ENCODE data around the gene CHAT. TPM values are rescaled to one million over a fixed set of nuclear protein-coding genes. Genes with fewer than 3 reads are reported as not detected.

Gene CHAT
- not detected in 2 replicates for total RNA-seq (2014; rRNA removed)
- not detected for polyA plus RNA-seq (2012)

- DNase-seq (ENCODE audit: low read depth) = no peak
Measured at GRCh38 chr10:49613882-49614241, at the start of gene CHAT. Gene CHAT (plus strand): TSS chr10:49614037. CDS start chr10:49614190, 153 bp downstream.

- no peak for DNase-seq (ENCODE audit: low read depth)
Measured at GRCh38 chr10:49564461-49565009, 49.3 kb upstream of the CHAT start.

GRCh38 chr10:49567810-49568209 lies 46.0 kb upstream of the CHAT start:
- no peak for DNase-seq (ENCODE audit: low read depth)

DNA sequence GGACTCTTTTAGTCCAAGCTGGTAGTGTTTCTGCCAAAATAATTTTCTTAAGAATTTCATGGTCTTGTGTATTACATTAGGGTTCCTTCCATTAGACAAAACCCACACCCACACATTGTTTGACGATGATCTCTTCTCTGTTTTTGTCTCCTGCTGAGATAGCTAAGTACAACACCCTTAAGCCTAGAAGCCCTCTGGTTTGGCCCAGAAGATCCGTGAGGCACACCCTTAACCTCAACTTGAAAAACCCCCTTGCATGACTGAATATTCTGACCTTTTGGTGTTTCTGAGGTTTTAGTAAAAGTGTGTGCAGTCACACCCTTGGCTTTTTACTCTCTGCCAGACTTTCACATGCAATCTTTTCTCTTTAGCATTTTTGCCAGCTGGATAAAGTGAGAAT lies 45.6 kb upstream of the CHAT start:
- peak; percentile 43 for DNase-seq (ENCODE audit: low read depth)

- no peak for DNase-seq (ENCODE audit: low read depth)
Measured at GRCh38 chr10:49569031-49569631, 44.7 kb upstream of the CHAT start.

DNA sequence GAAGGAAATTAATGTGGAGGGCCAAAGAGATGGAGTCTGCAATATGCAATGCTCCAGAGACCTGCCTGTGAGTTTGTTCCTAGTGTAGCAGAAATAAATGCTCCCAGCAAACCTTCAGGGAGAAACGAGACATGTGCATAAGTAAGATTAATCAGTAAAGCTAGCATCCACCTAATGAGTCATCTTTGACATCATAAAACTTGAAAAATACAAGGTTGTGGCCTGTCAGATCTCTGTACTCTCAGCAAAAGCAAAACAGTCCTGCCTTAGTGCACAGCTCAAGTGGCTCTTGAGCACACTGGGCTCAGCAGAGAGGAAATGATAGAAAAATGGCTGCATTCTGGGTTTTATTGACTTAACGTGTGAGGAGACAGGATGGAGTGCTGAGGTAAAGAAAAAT lies 42.4 kb upstream of the CHAT start:
- DNase-seq (ENCODE audit: low read depth) = no peak

- DNase-seq (ENCODE audit: low read depth) = no peak
Measured at GRCh38 chr10:49572594-49573114, 41.2 kb upstream of the CHAT start.

DNA sequence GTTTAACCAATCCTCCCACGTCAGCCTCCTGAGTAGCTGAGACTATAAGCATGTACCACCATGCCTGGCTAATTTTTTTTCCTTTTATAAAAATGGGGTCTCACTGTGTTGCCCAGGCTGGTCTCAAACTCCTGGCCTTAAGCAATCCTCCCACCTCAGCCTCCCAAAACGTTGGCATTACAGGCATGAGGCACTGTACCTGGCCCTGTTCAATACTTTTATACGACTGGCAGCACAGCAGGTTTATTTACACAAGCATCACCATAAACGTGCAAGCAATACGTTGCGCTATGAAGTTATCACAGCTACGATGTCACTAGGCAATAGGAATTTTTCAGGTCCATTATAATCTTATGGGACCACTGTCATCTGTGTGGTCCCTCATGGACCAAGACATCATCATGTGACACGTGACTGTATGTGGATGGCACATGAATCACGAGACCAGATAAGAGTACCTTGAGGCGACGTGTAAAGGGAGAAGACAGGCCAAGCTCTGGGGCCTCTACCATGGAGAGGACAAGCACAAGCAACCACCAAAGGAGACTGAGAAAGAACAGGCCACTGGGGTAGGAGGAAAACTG lies 38.3 kb upstream of the CHAT start:
- no peak for DNase-seq (ENCODE audit: low read depth)

- DNase-seq (ENCODE audit: low read depth) = no peak
Measured at GRCh38 chr10:49577182-49577925, 36.5 kb upstream of the CHAT start.

GRCh38 chr10:49578392-49578791 lies 35.4 kb upstream of the CHAT start:
- no peak for DNase-seq (ENCODE audit: low read depth)

DNA sequence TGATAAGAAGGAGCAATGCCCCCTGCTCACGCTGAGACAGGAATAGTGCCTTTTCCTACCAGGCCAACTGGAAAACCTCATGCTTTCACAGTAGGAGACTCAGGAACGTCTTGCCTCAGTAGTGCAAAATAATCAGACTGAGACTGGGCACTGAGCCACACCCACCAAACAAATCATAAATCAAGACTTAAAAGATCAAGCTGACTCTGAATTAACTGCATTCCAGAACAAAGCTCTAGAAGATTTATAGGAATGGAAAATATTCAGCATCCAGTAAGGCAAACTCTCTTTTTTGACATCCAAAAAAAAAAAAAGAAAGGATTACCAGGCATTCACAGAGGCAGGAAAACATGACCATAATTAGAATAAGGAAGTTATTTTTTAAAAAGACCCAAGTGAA lies 34.2 kb upstream of the CHAT start:
- DNase-seq (ENCODE audit: low read depth) = no peak

DNA sequence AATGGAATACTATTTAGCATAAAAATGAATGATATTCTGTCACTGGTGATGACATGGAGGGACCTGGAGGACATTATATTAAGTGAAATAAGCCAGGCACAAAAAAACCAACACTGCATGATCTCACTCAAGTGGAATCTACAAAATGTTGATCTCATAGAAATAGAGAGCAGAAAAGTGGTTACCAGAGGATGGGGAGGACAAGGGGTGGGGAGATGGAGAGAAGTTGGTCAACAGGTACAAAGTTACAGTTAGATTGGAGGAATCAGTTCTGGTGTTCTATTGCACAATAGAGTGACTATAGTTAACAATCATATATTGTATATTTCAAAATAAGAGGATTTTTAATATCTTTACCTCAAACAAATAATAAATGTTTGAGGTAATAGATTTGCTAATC lies 28.4 kb upstream of the CHAT start:
- DNase-seq (ENCODE audit: low read depth) = no peak

DNA sequence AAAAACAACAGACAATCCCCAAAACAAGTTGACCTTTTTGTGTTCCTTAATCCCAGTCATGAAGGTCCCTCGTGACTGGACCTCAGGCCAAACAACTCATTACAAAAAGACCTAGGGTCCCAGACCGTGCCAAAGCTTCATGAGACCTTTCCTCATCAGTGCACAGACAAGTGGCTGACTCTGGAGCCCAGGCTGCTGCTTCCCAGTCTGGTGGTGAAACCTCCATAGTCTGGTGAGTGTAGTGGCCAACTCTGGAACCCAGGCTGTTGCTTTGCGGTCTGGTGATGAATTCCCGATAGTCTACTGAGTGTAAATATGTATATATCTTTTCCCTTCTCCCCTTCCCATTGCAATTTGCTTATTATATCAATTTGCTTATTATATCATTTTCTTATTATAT lies 25.9 kb upstream of the CHAT start:
- DNase-seq (ENCODE audit: low read depth) = no peak

- peak; percentile 36 for DNase-seq (ENCODE audit: low read depth)
Measured at GRCh38 chr10:49592726-49593563, 20.9 kb upstream of the CHAT start.

- DNase-seq (ENCODE audit: low read depth) = no peak
Measured at GRCh38 chr10:49593564-49593875, 20.3 kb upstream of the CHAT start.

DNA sequence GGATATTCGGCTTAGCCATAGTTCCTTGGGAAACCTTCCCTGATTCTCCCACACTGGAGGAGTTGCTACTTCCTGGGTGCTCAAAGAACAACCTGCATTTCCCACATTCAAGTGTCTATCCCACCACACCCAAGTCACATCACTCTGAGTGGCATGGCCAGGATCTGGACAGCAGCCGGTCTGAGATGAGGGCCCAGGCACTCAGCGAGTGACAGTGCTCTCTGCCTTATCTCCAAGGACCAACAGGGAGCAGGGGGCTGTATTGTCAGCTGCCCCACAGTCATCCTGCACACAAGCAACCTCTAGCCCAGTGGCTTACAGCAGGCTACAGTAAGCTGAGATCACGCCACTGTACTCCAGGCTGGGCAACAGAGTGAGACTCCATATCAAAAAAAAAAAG lies 19.8 kb upstream of the CHAT start:
- no peak for DNase-seq (ENCODE audit: low read depth)

- DNase-seq (ENCODE audit: low read depth) = peak; percentile 51
Measured at GRCh38 chr10:49594594-49594993, 19.2 kb upstream of the CHAT start.

- no peak for DNase-seq (ENCODE audit: low read depth)
Measured at GRCh38 chr10:49595003-49595712, 18.7 kb upstream of the CHAT start.

DNA sequence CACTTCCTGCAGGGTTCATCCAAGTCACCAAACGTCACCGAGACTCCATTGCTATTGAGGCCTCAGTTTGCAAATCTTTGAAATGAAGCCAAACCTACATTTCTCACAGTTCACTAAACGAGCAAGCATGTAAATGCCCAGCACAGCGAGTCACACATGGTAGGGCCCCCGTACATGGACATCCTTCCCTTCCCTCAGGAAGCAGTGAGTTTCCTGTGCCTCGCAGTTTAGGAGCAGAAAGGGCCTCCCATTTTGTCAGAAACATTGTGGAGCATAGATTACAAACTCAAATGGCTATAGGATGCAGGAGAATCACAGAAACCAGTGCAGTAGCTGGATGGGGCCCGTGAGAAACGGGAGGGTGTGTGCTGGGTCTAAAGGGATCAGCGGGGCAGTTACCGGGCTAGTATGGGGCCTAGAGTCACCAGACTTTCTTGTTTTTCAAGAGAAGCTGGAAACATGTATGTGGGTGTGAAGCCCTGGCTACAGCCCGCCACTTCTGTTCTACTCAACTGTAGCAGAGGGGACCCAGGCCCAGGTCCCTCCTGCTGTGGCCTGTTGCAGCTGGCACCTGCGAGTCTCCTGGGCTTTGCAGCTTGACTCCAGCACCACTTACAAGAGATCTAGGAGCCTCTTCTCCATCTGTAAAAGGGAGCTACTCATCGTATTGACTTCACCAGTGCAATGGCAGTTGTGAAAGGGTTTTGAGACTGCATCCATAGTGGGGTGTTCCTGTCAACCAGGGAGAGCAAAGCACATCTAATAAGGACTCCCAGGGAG lies 17.9 kb upstream of the CHAT start:
- no peak for DNase-seq (ENCODE audit: low read depth)

GRCh38 chr10:49596493-49596809 lies 17.4 kb upstream of the CHAT start:
- DNase-seq (ENCODE audit: low read depth) = no peak

GRCh38 chr10:49596836-49597235 lies 17.0 kb upstream of the CHAT start:
- no peak for DNase-seq (ENCODE audit: low read depth)
